CMK (cell line): ENCODE measurements around the gene UBE2V1.
"Not testable (repeated sequence)": the region's sequence is repeated elsewhere in the genome, so short reads cannot be mapped to it uniquely, and the experiment has no call there.

Experiments used
- DNase-seq: peaks from one replicate; pipeline ENCODE4 v3.0.0-alpha.2; 2010; ENCODE audit warnings: low read depth

Gene UBE2V1

DNA sequence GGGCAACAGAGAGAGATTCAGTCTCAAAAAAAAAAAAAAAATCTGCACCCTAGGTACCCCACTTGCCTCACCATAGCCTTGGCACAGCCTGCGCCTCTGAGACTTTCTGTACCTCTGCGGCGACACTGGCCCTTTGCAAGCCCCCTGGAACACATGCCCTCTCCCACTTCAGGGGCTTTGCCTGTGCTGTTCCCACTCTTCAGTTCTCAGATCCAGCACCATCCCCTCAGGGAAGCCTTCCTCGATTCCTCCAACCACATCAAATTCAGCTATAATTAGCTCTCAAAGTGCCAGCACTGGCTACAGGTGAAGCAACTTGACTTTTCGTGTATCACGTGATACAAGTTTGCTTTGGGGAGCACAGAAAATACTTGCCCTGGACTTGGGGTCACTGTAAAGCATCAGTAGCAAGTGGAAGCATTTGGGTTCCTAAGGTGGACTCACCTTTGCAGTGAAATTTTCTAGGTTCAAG, 2.1 kb upstream of the UBE2V1 start:
- no peak for DNase-seq

GRCh38 chr20:50113420-50114224, 672 bp upstream of the UBE2V1 start:
- DNase-seq, result no peak

GRCh38 chr20:50111829-50112495, 988 bp downstream of the UBE2V1 start:
- no peak for DNase-seq

- DNase-seq, result no peak
These were observed 1.7 kb downstream of the UBE2V1 start for GRCh38 chr20:50111120-50111828.

- DNase-seq, result peak; percentile 81
These were observed 2.6 kb downstream of the UBE2V1 start for GRCh38 chr20:50110141-50111047.

GRCh38 chr20:50108556-50109235, 4.3 kb downstream of the UBE2V1 start:
- DNase-seq, result no peak

DNA sequence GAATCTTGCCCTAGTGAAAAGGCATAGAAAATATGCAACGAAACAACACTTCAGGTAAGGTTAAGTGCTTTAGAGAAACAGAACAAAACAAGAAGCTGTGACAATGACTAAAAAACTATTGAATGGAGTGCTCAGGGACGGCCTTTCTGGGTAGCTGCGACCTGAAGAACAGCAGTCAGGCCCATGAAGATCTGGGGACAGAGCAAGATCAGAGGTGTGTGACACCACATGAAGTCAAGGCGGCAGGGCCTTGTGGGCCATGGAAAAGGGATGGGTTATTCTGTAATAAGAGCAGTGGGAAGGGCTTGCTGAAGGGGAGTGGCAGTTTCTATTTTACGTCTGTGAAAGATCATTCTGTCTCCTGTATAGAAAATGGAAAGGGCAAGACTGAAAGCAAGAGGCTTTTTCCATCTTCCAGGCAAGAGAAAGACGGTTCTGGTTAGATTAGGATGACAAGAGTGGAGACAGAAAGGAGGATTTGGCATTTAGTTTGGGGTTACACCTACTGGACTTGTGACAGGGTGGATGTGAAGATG, 5.1 kb downstream of the UBE2V1 start:
- no peak for DNase-seq

DNA sequence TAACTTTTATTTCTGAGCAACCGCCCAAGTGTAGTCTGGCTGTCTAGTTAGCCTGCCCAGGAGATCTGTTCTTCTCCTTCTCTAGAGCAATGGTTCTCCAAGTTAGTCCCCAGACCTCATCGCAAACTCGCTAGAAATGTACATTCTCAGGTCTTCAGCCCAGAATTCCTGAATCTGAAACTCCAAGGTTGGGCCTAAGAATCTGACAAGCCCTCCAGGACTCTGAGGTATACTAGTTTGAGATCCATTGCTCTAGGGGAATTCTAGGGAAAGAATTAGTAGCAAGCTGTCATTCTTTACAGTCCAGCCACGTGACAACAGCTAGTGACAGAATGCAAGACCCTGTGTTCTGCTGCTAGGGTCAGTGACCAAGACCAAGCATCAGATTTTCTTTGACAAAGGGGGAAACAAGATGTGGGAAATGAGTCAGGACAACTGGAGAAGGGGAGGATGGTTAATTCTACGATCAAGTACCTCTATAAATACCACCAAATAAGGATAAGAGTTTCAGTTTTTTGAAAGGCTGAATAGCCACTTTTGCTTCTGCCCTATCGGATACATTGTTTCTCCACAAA, 5.8 kb downstream of the UBE2V1 start:
- no peak for DNase-seq

GRCh38 chr20:50106669-50107068, 6.3 kb downstream of the UBE2V1 start:
- DNase-seq, result not testable (repeated sequence)

- not testable (repeated sequence) for DNase-seq
These were observed 9.4 kb downstream of the UBE2V1 start for GRCh38 chr20:50103464-50104107.

GRCh38 chr20:50102551-50102950, 10.4 kb downstream of the UBE2V1 start:
- not testable (repeated sequence) for DNase-seq

DNA sequence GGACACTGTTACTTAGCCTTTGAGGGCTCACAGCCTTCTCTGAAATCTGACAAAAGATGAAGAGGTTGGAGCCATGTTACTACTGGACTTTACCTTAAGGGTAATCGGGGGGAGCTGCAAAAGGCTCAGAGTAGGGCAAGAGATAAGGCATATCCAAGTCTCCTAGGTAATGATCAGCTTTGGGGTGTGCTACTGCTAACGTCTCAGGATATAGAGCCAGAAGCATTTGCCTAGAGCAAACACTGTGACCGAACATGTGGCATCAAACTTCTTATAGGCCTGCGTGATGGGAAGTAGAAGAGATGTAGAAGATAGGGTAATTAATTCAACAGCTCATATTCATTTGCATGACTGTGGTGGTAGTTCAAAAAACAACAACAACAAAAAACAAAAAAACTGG, 11.1 kb downstream of the UBE2V1 start:
- no peak for DNase-seq

DNA sequence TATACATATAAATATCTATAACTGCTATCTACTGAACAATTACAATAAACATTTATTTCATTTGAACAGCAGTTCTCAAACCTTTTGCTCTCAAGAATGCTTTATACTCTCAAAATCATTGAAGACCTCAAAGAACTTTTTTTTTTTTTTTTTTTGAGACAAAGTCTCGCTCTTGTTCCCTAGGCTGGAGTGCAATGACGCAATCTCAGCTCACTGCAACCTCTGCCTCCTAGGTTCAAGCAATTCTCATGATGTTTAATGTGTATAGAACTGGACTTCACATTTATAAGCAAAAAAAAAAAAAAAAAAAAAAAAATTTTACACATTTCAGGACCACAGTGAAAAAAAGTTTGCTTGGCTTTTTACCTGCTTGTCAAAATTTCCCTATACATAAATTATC, 11.7 kb downstream of the UBE2V1 start:
- DNase-seq, result no peak

DNA sequence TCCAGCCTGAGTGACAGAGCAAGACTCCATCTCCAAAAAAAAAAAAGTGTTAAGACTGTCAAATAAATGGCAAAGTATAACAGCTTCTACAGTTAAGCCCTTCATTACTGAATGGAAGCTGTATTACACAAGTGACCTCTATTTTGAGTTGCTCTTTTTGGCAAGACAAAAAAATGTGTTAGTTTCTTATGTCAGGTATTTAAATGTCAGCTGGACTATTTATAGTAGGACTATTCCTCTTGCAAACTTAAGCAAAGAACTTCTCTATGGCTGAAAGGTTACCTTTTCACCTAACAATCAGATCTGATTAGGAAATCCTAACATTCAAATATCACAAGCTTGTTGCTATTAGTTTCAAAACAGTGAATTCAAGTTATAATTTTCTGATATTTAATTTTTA, 12.4 kb downstream of the UBE2V1 start:
- no peak for DNase-seq

DNA sequence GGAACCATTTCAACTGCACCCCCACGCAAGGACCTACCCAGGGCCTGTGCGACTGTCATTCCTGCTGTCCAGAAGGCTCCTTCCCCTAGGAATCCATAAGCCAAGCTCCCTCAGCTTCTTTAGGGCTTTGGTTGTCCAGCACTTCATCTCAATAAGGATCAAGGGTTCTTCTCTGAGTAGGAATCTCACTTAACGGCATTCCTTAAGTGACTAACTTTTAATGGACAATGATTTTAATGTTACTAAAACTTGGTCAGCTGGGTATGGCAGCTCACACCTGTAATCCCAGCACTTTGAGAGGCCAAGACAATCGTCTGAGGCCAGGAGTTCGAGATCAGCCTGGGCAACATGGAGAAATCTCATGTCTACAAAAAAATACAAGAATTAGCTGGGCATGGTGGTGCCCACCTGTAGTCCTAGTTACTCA, 13.4 kb downstream of the UBE2V1 start:
- DNase-seq, result no peak

DNA sequence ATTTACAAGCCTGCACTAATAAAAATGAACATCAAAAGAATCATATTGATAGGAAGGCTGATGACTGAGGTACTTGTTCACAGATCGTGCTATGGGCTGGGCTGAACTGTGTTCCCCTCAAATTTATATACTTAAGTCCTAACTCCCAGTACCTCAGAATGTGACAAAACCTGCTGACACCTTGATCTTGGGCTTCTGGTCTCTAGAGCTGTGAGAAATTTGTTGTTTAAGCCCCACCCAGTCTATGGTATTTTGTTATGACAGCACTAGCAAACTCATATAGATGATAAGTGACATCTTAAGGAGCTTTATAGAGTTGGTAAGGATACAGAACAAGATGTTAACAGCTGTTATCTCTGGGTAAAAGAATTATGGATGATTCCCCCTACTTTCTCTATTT, 13.8 kb downstream of the UBE2V1 start:
- DNase-seq, result no peak

- DNase-seq, result no peak
These were observed 14.7 kb downstream of the UBE2V1 start for GRCh38 chr20:50098259-50098658.

DNA sequence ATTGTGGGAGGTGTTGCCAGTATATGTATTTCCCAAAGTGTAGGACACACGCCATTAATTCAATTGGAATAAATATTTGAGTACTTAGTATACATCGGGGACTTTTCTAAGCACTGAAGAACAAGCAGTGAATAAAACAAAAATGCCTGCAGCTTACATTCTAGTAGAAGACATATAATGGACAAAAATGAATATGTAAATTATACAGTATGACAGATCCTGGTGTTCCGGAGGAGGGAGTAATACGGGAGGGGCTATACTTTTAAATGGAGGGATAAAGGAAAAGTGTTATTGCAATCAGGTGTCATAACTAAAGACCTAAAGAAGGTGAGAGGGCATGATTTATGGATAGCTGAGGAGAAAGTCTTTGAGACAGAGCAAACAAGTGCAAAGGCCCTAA, 15.1 kb downstream of the UBE2V1 start:
- no peak for DNase-seq

GRCh38 chr20:50096237-50096636, 16.7 kb downstream of the UBE2V1 start:
- no peak for DNase-seq

- no peak for DNase-seq
These were observed 17.4 kb downstream of the UBE2V1 start for GRCh38 chr20:50095476-50096078.
